HG02678 (cell line): ENCODE results near the gene RNF112.

ENCODE experiments used
- ATAC-seq: cut with Tn5 transposase; IDR thresholded peaks from one replicate; pipeline ENCODE4 v1.9.1; 2021; ENCODE audit warnings: mild to moderate bottlenecking, moderate library complexity; ENCODE audit not compliant: unreplicated experiment

RNF112 gene

DNA sequence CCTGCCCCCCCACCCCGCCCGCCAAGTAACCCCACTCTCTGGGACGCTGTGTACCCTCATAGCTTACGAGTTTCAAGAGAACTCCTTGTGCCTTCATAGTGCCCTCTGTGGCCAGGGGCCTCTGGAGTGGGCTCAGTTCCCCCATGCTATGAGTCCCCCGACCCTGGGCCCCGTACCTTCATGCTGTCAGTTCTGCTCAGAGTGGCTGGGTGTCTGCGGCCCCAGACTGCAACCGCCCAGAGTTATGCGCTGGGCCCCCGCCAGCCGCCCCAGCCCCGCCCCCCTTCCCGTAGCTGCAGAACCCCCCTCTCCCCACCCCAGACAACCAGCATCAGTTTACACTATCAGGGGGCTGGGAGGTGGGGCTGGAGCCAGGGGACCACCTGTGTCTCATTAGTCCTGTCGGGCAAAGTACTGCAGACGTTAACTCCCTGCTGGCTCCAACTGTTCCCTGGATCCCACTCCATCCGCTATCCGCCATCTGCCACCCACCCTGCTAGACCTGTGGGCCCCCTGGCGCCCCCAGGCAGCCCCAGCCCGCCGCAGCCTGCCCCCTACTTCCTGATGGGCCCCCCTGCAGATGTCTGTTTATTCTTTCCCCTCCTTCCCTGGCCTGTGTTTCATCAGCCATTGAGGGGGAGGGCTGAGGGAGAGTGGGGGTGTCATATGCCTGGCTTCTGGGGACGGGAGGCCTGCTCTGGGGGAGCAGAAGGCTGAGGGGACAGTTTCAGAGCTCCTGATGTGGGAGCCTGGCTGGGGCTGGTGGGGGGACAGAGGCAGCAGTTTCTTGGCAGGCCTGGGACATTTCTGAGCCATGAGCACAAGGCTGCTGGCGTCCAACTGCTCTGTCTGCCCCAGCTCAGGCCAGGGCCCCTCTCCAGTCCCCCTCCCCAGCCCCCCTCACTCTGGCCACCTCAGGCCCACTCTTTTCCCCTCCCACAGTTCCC is 23.8 kb upstream of the RNF112 start, which contains the start of gene MFAP4:
Gene MFAP4 (minus strand): TSS at position 217 of the 947 bp plus-strand sequence. CDS start 35 bp downstream, at position 182.
- ATAC-seq, result no peak

GRCh38 chr17:19387921-19388521 is 23.0 kb upstream of the RNF112 start:
- no peak for ATAC-seq

- no peak for ATAC-seq
These were observed 21.9 kb upstream of the RNF112 start for GRCh38 chr17:19388791-19389785.

GRCh38 chr17:19390951-19391350 is 20.1 kb upstream of the RNF112 start:
- no peak for ATAC-seq

- no peak for ATAC-seq
These were observed 19.6 kb upstream of the RNF112 start for GRCh38 chr17:19391432-19391831.

- ATAC-seq, result no peak
These were observed 18.7 kb upstream of the RNF112 start for GRCh38 chr17:19392303-19392702.

GRCh38 chr17:19397556-19398041 is 13.4 kb upstream of the RNF112 start:
- no peak for ATAC-seq

DNA sequence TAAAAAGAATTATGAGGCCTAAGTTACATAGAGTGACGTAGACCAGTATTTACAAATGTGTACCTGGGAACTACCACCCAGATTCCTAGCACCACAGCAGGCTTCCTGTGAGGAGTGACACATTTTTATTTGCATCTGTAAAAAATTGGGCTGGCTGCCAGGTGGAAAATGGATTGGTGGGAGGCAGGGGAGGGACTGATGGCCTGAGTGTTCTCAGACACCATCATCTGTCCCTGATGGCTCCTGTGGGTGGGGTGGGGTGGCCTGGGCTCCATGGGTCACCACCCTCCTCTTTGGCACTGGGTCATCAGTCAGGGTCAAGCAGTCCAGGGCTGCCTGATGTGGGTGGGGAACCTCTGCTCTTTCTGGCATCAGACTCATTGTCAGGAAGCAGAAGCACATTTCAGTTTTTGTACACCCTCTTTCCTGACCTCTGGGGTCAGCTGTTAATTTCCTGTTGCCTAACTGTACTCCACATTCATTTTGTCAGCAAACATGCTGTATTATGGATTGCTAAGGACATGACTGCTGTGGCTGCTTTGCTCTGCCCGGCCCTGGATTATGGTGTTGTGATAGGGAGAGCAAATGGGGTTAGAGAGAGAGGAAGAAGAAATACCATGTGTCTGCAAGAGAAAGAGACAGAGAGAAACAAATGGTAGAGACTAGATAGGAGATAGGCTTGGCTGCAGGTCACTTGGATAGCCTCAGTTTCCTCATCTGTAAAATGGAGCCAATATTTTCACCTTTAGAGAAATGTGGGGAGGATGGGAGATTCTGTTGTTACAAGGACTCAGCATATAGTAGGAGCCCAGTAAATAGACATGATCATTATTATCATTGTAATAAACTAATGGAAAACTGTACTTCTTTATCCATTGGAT is 12.5 kb upstream of the RNF112 start:
- no peak for ATAC-seq

GRCh38 chr17:19399750-19400450 is 11.1 kb upstream of the RNF112 start:
- no peak for ATAC-seq

- no peak for ATAC-seq
These were observed 9.6 kb upstream of the RNF112 start for GRCh38 chr17:19401321-19402010.

DNA sequence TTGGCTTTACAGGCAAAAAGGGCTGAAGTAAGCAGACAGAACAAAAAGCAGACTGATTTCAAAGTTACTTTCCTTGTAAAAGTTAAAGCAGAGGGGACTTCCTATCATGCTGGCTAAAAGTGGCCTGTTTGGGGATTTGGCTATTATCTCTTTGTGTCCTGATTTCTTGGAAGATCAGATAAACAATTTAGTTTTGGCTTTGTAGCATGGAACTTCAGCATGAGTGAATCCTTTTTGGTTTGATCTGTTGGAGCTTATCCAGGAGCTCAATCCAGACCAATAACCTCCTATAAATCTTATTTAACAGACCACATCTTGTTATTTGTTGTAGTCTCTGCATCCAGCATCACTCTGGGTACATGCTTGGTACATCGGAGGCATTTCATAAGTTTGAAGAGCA is 8.9 kb upstream of the RNF112 start:
- ATAC-seq, result no peak

GRCh38 chr17:19403021-19403420 is 8.0 kb upstream of the RNF112 start:
- ATAC-seq, result no peak

GRCh38 chr17:19404264-19404663 is 6.8 kb upstream of the RNF112 start:
- no peak for ATAC-seq

- no peak for ATAC-seq
These were observed 5.9 kb upstream of the RNF112 start for GRCh38 chr17:19405114-19405513.

GRCh38 chr17:19407601-19408345 is 3.3 kb upstream of the RNF112 start:
- ATAC-seq, result no peak

GRCh38 chr17:19408346-19408710 is 2.7 kb upstream of the RNF112 start:
- ATAC-seq, result no peak

- no peak for ATAC-seq
These were observed 2.0 kb upstream of the RNF112 start for GRCh38 chr17:19409066-19409465.

DNA sequence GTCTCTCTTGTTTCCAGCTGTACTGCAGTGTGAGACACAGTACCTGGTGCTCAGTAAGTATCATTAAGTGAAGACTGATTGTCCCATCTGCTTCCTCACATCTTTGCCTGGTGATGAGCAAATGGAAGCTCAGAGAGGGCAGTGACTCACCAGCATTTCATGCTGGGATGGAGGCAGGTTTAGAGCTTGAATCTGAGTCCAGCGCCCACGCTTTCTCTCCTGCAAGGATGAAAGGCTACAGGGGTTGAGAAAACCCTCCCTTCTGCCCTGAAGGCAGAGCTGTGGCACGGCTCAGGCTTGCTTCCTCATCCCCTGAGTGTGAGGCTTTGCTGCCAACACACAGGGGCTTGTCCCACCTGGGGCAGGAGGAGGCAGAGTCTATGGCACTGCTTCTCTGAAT is 1.5 kb upstream of the RNF112 start:
- ATAC-seq, result no peak
